SH-SY5Y (cell line): ENCODE measurements around the gene FER.

ENCODE experiments used
- GATA2 ChIP-seq: IDR thresholded peaks from 2 replicates; pipeline ENCODE4 v1.6.1; 2011; ENCODE audit warnings: mild to moderate bottlenecking, low read depth, low read length
- GATA3 ChIP-seq: IDR thresholded peaks from 2 replicates; pipeline ENCODE4 v1.6.1; 2011; ENCODE audit warnings: low read depth, mild to moderate bottlenecking, low read length, moderate library complexity

Gene FER

GRCh38 chr5:109218818-109219217, 471.1 kb downstream of the FER start:
- TF ChIP-seq GATA2 (peak; percentile 30; the same call in 1 of the 2 replicates), GATA3 (no peak)

GRCh38 chr5:109223531-109223930, 475.8 kb downstream of the FER start:
- TF ChIP-seq GATA3 = no peak
- no peak for TF ChIP-seq GATA2

- TF ChIP-seq GATA3 (no peak), GATA2 (no peak)
Measured at GRCh38 chr5:109224276-109224882, 476.7 kb downstream of the FER start.

- TF ChIP-seq GATA2 (no peak), GATA3 (no peak)
Measured at GRCh38 chr5:109225716-109226625, 478.3 kb downstream of the FER start.

GRCh38 chr5:109230369-109230768, 482.7 kb downstream of the FER start:
- no peak for TF ChIP-seq GATA3
- no peak for TF ChIP-seq GATA2

- no peak for TF ChIP-seq GATA2
- no peak for TF ChIP-seq GATA3
Measured at GRCh38 chr5:109231331-109231730, 483.6 kb downstream of the FER start.

GRCh38 chr5:109234381-109234780, 486.7 kb downstream of the FER start:
- no peak for TF ChIP-seq GATA2
- TF ChIP-seq GATA3 = no peak

- TF ChIP-seq GATA2 = no peak
- TF ChIP-seq GATA3 = no peak
Measured at GRCh38 chr5:109239456-109239855, 491.8 kb downstream of the FER start.

- TF ChIP-seq GATA3 (no peak), GATA2 (no peak)
Measured at GRCh38 chr5:109242518-109242917, 494.8 kb downstream of the FER start.

- TF ChIP-seq GATA2 (no peak), GATA3 (no peak)
Measured at GRCh38 chr5:109246395-109246794, 498.7 kb downstream of the FER start.
